Keratinocyte (primary cell): ENCODE measurements around the gene OR51E2. TPM values are rescaled to one million over a fixed set of nuclear protein-coding genes. Genes with fewer than 3 reads are reported as not detected.

Experiments
- DNase-seq: peaks from one replicate; pipeline ENCODE4 v3.0.0-alpha.2; 2011; ENCODE audit warnings: low read depth, missing footprints, low spot score
- FAIRE-seq: peaks from 2 replicates; lab custom pipeline; 2011; peaks lifted over from hg19 to GRCh38; lab: Jason Lieb, UNC
- H2AFZ ChIP-seq: 2 replicates; pipeline ENCODE4 v1.6.0; 2012; ENCODE audit warnings: low read length, control low read depth, inconsistent platforms; ENCODE audit not compliant: control insufficient read depth
- H3K27ac ChIP-seq: 2 replicates; pipeline ENCODE4 v1.5.1; 2011; ENCODE audit warnings: low read length; ENCODE audit not compliant: control insufficient read depth, insufficient read depth
- H3K27me3 ChIP-seq: 3 replicates; pipeline ENCODE4 v1.6.0; 2011; ENCODE audit warnings: low read length; ENCODE audit not compliant: control insufficient read depth, insufficient read depth; ENCODE audit errors: extremely low read depth
- H3K36me3 ChIP-seq, 2 experiments: 2 replicates in 1 of 2; 3 replicates in 1 of 2; pipeline ENCODE4 v1.5.1; 2011; ENCODE audit warnings: low read length in 2 of 2, mild to moderate bottlenecking in 1 of 2; ENCODE audit not compliant: control insufficient read depth in 2 of 2, insufficient read depth in 2 of 2; ENCODE audit errors: extremely low read depth in 1 of 2
- H3K4me1 ChIP-seq: 3 replicates; pipeline ENCODE4 v1.5.1; 2011; ENCODE audit warnings: low read length; ENCODE audit not compliant: control insufficient read depth, insufficient read depth; ENCODE audit errors: extremely low read depth
- H3K4me2 ChIP-seq: 3 replicates; pipeline ENCODE4 v1.6.0; 2011; ENCODE audit warnings: low read depth, low read length; ENCODE audit not compliant: control insufficient read depth, insufficient read depth; ENCODE audit errors: extremely low read depth
- H3K4me3 ChIP-seq, 3 experiments: fragments of 200-600 bp in 1 of 3; sonication (generic) in 1 of 3; 2 replicates in 2 of 3; 3 replicates in 1 of 3; pipeline ENCODE4 v1.5.1; 2011 to 2016; ENCODE audit warnings: low read length in 3 of 3, mild to moderate bottlenecking in 3 of 3, control low read depth in 2 of 3, inconsistent platforms in 1 of 3, low read depth in 1 of 3, mixed read lengths in 1 of 3, mixed run types in 1 of 3, moderate library complexity in 1 of 3; ENCODE audit not compliant: control insufficient read depth in 2 of 3, insufficient read depth in 2 of 3; ENCODE audit errors: extremely low read depth in 1 of 3
- H3K79me2 ChIP-seq: 2 replicates; pipeline ENCODE4 v1.6.0; 2012; ENCODE audit warnings: low read length; ENCODE audit not compliant: control insufficient read depth, insufficient read depth
- H3K9ac ChIP-seq: 3 replicates; pipeline ENCODE4 v1.6.0; 2011; ENCODE audit warnings: low read length; ENCODE audit not compliant: control insufficient read depth, insufficient read depth; ENCODE audit errors: extremely low read depth
- H3K9me1 ChIP-seq: 3 replicates; pipeline ENCODE4 v1.6.0; 2011; ENCODE audit warnings: low read length; ENCODE audit not compliant: control insufficient read depth, insufficient read depth; ENCODE audit errors: extremely low read depth
- H3K9me3 ChIP-seq: 2 replicates; pipeline ENCODE4 v1.5.1; 2012; ENCODE audit warnings: low read depth, low read length; ENCODE audit not compliant: control insufficient read depth
- H4K20me1 ChIP-seq: 3 replicates; pipeline ENCODE4 v1.6.0; 2011; ENCODE audit warnings: low read length; ENCODE audit not compliant: control insufficient read depth, insufficient read depth; ENCODE audit errors: extremely low read depth
- EZH2 ChIP-seq: IDR thresholded peaks from one replicate; pipeline ENCODE4 v1.6.1; 2012; ENCODE audit warnings: inconsistent platforms, mild to moderate bottlenecking, low read length, moderate library complexity
- dilution Hi-C: fragments of 300-500 bp; cut with MboI; formaldehyde crosslinking; loops from one replicate; pipeline ENCODE4 v1.7.0; 2020; ENCODE audit warnings: low sequenced_read_pairs; ENCODE audit not compliant: extremely low pct_ligation_motif_present
- polyA plus RNA-seq, 5 experiments: library from polyadenylated mRNA; depleted of rRNA in 3 of 5; stranded (reverse) in 3 of 5; stranded (forward) in 1 of 5; unstranded in 1 of 5; fragments of >200 nt; gene quantifications; 1 replicate in 1 of 5; 2 replicates in 3 of 5; 3 replicates in 1 of 5; pipeline versions ENCODE4 v1.2.1 to v1.2.3, GENCODE V29; 2011 to 2012; ENCODE audit warnings: missing spikeins in 2 of 5, low read depth in 1 of 5, low replicate concordance in 1 of 5
- TF ChIP-seq, protein P1 (sequence below), 3 experiments: IDR thresholded peaks in 1 of 3; conservative IDR thresholded peaks in 1 of 3; optimal IDR thresholded peaks in 1 of 3; 2 replicates in 2 of 3; 3 replicates in 1 of 3; pipeline versions ENCODE3 to v1.5.1; 2011; ENCODE audit warnings: low read length in 3 of 3, mild to moderate bottlenecking in 3 of 3, moderate library complexity in 2 of 3, control low read depth in 1 of 3, inconsistent platforms in 1 of 3; ENCODE audit not compliant: insufficient read depth in 2 of 3; ENCODE audit errors: extremely low read depth in 1 of 3

The OR51E2 gene
- polyA plus RNA-seq, 1 donor (not counting 4 experiments of a cell fraction or from before 2014, with no cell fraction given) = 0.03 TPM

DNA sequence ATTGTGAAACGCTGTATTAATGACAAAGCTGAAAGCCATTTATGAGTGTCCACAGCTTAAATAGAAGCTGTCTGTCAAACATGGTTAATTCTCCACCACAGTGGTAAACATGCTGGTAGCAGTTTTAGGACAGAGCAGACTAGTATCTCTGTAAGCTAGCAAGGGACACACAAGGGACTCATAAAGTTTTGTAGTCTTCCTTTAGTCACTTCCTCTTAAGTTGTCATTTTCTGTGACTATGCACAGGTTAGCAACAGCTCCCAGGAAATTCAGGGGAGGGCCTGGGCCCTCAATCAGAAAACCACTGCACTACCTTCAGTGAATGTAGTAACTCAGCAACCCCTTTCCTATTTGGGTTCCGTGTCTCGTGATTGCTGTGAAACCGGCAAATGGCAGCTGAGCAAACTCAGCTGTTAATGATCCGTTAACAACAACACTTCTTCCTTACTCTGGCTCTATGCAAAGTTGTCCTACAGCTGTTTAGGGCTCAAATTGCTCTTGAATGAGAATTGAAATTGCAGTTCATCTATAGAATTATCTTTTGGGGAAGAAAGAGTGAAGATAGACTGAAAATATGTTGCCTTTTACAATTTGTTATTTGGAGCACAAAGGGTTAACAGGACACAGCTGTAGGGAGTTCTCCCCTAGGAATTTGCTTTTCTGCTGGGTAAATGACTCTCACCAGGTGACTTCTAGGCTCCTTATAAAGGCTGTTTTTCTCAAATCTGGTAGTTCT lies 6.6 kb upstream of the OR51E2 start, which contains the start of gene MMP26:
Gene MMP26 (plus strand): TSS at position 731 of the 736 bp plus-strand sequence.
- dilution Hi-C loops = no loop called here
- DNase-seq = no peak

DNA sequence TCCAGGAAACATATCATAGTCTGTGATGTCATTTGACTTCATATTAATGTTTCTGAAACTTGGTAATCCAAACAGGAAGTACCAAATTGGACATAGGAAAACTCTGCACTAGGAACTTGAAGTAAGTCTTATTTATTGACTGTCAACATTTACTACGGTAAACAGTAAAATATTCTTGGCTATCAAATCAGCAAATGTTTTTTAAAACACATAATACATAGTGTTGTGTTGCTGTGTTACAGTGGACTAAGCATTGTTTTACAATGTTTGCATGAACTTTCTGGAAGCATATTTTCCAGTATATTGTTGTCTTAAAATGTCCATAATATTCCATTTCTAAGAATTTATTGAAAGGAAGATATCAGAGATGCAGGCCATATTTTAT lies 2.8 kb upstream of the OR51E2 start:
- H3K9me3 ChIP-seq = no peaks in the 10 kb centered on the region
- H3K27me3 ChIP-seq = no peaks in the 10 kb centered on the region
- H3K27ac ChIP-seq = no peak overlapping the region
- no peak overlapping the region for H3K9ac ChIP-seq
- no peaks in the 10 kb centered on the region for H3K36me3 ChIP-seq
- no peaks in the 10 kb centered on the region for H3K79me2 ChIP-seq
- TF ChIP-seq EZH2 = no peak
- DNase-seq = no peak
- H3K4me2 ChIP-seq = no peak overlapping the region
- FAIRE-seq = no peak
- no peaks in the 10 kb centered on the region for H3K4me1 ChIP-seq
- no peak overlapping the region for H2AFZ ChIP-seq
- H3K9me1 ChIP-seq = no peaks in the 10 kb centered on the region
- dilution Hi-C loops = no loop called here
- H3K4me3 ChIP-seq = no peak overlapping the region
- H4K20me1 ChIP-seq = no peaks in the 10 kb centered on the region

More for the DNA sequence above, 6.6 kb upstream of the OR51E2 start, which contains the start of gene MMP26:
- Histone ChIP-seq H2AFZ (no peak within 1 kb of the TSS), H3K4me1 (no peaks in the 10 kb centered on the region), H3K4me3 (no peak within 1 kb of the TSS), H3K4me2 (no peak within 1 kb of the TSS), H3K9me1 (no peaks in the 10 kb centered on the region), H3K79me2 (no peaks in the 10 kb centered on the region), H3K9me3 (no peaks in the 10 kb centered on the region), H3K27ac (no peak within 1 kb of the TSS), H3K36me3 (no peaks in the 10 kb centered on the region), H4K20me1 (no peaks in the 10 kb centered on the region), H3K27me3 (no peaks in the 10 kb centered on the region), H3K9ac (no peak within 1 kb of the TSS)
- TF ChIP-seq EZH2 = no peak
- TF ChIP-seq, protein P1, sequence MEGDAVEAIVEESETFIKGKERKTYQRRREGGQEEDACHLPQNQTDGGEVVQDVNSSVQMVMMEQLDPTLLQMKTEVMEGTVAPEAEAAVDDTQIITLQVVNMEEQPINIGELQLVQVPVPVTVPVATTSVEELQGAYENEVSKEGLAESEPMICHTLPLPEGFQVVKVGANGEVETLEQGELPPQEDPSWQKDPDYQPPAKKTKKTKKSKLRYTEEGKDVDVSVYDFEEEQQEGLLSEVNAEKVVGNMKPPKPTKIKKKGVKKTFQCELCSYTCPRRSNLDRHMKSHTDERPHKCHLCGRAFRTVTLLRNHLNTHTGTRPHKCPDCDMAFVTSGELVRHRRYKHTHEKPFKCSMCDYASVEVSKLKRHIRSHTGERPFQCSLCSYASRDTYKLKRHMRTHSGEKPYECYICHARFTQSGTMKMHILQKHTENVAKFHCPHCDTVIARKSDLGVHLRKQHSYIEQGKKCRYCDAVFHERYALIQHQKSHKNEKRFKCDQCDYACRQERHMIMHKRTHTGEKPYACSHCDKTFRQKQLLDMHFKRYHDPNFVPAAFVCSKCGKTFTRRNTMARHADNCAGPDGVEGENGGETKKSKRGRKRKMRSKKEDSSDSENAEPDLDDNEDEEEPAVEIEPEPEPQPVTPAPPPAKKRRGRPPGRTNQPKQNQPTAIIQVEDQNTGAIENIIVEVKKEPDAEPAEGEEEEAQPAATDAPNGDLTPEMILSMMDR (optimal IDR thresholded peaks at IDR 0.05 in 1 of 3, IDR thresholded peaks at IDR 0.05 in 1 of 3, conservative IDR thresholded peaks at IDR 0.05 in 1 of 3; ENCODE audit: extremely low read depth in 1 of 3, insufficient read depth in 2 of 3, low read length in 3 of 3) = no peak
- no peak for FAIRE-seq
